Jurkat, Clone E6-1 (cell line): ENCODE data around the gene SYT1. TPM values are rescaled to one million over a fixed set of nuclear protein-coding genes. Genes with fewer than 3 reads are reported as not detected.
"Not testable (repeated sequence)": the region's sequence is repeated elsewhere in the genome, so short reads cannot be mapped to it uniquely, and the experiment has no call there.

Source experiments
- DNase-seq: peaks from one replicate; pipeline ENCODE4 v3.0.0-alpha.2; 2011; ENCODE audit warnings: low read depth, low spot score
- H3K4me3 ChIP-seq: 2 replicates; pipeline ENCODE4 v1.5.1; 2011; ENCODE audit warnings: mild to moderate bottlenecking, low read length, control low read depth, moderate library complexity
- polyA plus RNA-seq: library from polyadenylated mRNA; unstranded; fragments of >200 nt; gene quantifications from one replicate; pipeline ENCODE4 v1.2.1, GENCODE V29; 2012; ENCODE audit warnings: missing spikeins; ENCODE audit not compliant: insufficient read length, insufficient read depth

The SYT1 gene
- not detected for polyA plus RNA-seq

DNA sequence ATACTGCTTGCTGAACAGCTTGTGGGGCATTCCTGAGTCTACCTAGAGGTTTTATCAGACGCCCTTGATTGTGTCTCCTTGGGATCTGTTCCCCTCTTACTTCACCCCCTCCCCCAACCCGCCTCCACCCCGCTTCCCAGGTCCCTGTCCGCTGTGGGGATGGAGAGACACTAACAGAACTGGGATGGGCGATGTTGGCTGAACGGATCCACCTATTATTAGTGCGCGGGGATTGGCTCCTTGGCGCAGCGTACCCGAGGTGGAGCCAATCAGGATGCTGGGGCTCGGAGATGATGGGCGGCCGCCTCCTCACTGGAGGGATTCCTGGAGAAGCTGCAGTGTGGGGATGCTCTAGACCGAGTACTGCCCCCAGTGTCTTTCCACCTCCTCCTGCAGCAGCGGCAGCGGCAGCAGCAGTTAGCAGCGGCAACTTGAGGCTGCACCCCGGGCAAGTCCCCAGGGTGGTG is at the start of gene SYT1:
TSS of gene SYT1 (plus strand) at position 372 of the 467 bp plus-strand sequence.
- peak within 1 kb of the TSS; percentile 37 for H3K4me3 ChIP-seq
- DNase-seq: no peak

DNA sequence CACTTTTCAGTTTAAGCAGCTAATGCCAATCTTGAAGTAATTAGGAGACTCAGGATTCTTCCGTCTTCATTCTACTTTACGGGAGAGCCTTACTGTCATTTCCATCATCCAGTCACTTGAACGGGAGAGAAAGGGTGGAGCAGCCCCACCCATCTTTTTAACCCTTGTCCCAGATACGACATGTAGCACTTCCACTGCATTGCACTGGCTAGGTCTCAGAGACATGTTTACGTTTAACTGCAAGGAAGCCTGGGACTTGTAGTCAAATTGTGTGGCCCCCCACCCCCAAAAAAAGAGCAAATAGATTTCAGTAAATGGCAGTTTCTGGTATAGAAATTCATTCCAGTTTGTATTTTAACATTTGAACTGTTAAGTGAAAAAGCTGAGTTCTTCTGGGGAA is 46.1 kb upstream of the SYT1 start:
- DNase-seq: no peak
- no peak overlapping the region for H3K4me3 ChIP-seq

DNA sequence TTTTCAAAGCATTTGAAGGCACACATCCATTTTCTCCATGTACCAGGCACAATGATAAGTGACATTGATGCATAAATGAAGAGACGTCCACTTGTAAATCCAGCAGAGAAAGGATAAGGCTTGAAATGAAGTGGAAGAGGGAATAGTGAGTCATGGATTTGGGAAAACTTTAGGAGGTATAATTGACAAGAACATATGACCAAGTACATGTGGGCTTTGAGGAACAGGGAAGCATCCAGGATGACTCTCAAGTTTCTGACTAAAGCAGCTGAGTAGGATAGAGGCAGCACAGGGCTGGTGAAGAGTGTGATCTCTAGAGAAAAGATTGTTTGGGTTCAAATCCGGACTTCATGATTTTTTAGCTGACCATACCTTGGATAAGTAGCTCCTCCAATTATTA is 43.6 kb upstream of the SYT1 start:
- H3K4me3 ChIP-seq: no peak overlapping the region
- DNase-seq: no peak

DNA sequence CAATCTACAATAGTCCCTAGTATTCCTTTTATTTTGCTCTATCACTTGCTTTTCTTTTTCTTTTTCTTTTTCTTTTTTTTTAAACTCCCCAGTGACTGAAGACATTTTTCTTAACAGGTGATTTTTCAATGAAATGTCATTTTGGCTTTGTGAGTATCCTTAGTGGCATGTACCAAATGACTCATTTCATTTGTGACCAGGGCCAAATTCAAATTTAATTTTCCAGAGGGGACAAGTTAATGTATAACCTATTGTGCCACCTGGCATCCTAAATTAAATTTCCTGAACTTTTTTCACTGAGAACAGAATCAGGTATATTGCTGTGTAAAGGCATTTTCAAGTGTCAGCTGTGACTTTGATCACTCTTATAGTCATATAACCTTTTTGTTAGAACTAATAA is 39.7 kb upstream of the SYT1 start:
- H3K4me3 ChIP-seq: no peak overlapping the region
- DNase-seq: no peak

DNA sequence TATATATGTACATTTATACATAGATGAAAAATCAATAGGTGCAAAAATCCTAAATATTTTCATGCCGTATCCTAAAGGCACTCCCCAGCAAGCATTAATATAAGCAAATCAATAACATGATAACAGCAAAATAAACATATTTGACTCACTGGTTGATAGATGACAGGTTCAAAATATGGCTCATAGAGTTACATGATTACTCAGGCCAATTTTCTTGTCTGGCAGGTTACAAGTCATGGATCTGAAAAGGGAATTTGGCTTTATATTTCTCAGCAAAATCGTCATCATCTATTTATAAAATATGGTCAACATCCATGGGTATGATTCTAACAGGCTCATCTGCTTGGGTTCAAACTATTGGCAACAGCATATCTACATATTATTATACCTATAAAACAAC is 34.9 kb upstream of the SYT1 start:
- no peak for DNase-seq

DNA sequence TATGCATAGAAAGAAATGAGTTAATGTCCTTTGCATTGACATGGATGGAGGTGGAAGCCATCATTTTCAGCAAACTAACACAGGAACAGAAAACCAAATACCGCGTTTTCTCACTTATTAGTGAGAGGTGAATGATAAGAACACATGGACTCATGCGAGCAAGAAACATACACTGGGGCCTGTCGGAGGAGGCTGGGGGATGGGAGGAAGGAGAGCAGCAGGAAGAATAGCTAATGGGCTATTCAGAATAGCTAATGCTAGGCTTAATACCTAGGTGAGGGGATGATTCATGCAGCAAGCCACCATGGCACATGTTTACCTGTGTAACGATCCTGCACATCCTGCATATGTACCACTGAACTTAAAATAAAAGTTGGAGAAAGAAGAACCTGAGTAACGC is 29.1 kb upstream of the SYT1 start:
- DNase-seq: no peak
- no peak overlapping the region for H3K4me3 ChIP-seq

More for the DNA sequence above, 34.9 kb upstream of the SYT1 start:
- no peak overlapping the region for H3K4me3 ChIP-seq

DNA sequence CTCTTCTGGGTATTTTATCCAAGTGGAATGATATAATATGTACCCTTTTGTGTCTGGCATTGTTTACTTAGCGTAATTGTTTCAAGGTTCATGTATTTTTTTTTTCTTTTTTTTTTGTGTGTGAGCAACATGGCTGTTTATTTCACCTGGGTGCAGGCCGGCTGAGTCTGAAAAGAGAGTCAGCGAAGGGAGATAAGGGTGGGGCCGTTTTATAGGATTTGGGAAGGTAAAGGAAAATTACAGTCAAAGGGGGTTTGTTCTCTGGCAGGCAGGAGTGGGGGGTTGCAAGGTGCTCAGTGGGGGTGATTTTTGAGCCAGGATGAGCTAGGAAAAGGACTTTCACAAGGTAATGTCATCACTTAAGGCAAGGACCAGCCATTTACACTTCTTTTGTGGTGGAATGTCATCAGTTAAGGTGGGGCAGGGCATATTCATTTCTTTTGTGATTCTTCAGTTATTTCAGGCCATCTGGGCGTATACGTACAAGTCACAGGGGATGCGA is 24.0 kb upstream of the SYT1 start:
- not testable (repeated sequence) for H3K4me3 ChIP-seq, DNase-seq

DNA sequence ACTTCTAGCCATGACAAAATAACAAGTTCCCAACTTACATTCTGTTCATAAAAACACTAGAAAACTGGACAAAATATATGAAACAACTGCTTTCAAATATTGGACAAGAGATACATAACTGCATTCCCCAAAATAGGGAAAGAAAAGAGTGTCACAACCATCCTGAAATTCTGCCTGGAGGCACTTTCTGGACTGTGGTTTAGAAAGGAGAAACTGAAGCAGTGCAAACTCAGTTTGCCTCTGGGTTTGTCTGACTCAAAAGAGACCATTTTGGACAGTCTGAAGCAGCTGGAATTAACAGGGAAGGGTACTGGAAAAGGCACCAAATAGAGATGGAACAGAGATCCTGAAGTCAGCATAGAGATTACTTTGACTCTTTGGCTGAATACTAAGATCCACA is 11.3 kb upstream of the SYT1 start:
- no peak overlapping the region for H3K4me3 ChIP-seq
- DNase-seq: no peak

DNA sequence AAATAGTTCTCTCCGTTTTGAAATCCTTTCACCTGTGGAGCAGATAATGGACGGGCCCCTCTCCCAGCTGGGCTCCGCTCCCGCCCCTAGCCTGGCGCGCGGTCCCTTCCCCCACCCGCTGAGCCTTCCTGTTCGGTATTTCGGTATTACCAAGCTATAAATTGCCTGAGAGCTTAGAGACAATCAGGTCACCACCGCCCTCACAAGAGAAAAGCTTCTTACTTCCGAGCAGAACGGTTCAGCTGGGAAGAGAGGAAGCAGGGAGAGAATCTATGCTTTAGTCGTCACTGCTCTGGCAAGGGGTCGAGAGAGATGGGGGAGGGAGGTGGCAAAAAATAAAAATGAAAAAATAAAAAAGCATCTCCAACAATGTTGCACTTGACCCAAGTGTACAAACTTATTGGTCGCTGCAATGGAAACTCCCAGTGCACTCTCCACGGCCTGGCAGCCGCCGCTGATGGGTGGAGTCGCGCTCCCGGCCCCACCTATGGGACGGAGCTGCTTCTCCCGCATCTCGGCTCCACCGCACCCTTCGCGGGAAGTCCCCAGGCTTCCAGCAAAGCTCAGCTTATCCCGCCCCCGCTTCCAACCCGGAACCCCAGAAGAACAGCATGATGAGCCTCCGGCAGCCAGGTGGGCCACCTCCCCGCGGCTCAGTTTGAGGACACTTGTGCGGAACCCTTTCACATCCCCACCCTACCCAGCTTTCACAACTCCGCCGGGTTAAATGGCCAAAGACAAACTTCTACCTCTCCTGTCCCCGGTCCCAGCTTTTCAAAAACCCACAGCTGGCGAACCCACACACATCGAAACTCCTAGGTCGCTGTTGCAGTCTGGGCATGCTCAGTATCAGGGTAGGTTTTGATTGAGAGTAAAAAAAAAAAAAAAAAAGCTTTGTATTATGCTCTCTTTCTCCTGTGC is 832 bp upstream of the SYT1 start:
- no peak for DNase-seq
- peak overlapping the region; percentile 37 for H3K4me3 ChIP-seq

DNA sequence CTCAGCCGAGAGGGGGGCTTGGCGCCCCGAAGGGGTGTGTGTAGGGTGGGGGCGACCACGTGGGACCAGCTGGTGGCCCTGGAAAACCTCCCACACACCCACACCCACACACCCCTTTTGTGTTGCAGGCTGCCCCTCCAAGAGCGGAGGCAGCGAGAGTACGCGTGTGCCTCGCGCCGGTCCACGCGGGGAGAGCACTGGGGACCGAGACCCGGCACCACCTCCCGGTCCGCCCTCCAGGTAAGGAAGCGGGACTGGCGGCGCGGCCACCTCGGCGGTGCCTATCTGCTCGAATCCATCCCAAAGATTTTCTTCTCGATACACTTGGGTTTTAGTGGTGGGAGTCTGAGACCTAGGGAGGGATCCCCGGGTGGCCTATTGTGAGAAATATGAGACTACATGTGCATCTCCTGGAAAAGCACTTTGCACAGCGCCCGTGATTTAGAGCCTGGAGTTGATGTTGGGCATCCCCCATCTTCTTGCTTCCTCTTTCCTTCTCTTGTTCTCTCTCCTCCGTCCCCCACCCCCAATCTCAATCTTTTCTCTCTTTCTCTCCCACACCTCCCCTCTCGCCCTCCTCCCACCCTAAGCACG is 393 bp downstream of the SYT1 start:
- no peak for DNase-seq
- H3K4me3 ChIP-seq: no peak overlapping the region

DNA sequence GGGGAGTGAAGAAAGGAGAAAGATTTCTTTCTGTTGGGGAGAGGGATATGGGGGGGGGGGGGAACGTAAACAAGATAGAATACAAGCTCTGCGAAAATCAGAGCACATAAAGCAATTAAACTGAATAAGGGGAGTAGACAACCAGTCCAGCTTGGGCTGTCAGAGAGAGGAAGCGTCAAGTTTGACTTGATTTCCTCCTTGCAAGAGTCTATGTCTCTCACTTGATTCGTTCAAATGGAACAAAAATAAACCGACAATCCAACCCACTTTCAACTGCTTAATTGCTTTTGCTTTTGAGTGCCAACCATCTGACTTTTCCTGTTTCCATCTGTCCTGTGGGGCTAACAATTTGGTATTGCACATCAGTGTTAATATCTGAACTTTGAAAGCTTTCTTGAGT is 942 bp downstream of the SYT1 start:
- DNase-seq: no peak
- H3K4me3 ChIP-seq: no peak overlapping the region

DNA sequence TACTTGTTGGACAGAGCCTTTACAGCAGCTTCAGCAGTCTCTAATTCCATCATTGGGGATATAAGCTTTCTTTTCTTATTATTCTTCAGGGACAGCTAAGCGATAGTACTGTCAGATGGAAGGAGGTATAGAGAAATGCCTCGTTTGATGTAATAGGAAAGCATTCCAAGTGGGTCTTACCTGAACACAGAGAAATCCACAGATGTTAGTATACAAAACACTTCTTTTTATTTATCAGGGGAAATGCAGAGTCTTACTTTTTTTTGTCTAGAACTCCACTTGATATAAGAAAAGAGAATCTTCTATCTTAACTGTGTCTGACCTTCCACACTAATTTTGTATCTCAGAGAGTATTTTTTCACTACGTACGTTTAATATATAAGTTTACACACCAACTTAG is 1.9 kb downstream of the SYT1 start:
- no peak for DNase-seq
- no peak overlapping the region for H3K4me3 ChIP-seq

DNA sequence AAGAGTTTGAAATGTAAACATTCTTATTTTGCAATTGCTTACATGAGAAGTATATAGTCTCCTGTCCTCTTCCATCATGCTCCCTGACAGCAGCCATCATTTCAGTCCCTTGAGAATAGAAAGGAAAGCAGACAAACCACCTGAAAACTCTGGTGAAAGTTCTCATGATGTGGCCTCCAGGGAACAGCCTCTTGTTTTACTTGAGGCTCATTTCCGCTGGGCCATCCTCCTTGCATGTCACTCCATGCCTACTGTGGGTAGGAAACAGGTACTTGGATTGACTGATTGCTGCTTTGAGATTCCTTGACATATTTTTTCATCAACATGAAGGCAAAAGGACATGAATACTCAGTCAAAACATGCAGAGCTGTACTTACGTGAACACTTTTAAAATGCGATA is 6.0 kb downstream of the SYT1 start:
- no peak overlapping the region for H3K4me3 ChIP-seq
- DNase-seq: no peak

DNA sequence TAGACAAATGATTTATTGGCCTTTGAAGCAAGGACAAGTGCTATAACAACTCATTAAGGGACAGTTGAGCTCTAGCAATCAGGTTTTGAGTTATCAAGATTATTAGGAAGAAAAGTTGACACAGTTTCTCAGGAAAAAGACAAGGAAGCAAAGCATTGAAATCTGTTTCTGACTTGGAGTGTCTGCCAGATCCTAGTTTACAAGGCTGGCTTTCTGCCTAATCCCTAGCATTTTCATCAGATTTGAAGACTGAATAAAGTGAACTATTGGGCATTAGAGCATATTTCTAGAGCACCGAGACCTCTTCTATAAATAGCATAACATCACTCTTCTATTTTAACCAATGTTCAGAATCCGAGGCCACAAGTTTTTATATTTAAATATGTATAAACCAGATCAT is 7.0 kb downstream of the SYT1 start:
- DNase-seq: no peak
- H3K4me3 ChIP-seq: no peak overlapping the region

DNA sequence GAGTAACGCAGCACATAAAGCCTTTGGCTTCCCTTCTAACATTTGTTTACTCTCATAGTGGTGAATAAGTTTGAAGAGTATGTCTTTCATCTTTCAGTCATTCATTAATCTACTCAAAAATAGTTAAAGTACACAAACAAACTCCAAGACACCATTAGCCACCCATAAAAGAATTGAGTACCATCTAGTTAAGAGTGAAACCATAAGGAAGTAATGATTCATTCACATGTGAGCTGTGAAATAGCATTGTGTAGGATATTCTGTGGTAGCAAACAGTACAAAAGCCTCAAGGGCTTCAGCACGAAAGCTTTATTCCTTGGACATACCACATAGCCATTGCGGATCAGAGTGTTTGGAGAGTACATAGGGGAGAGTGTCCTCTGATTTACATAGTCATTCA is 13.9 kb downstream of the SYT1 start:
- H3K4me3 ChIP-seq: no peak overlapping the region
- no peak for DNase-seq

DNA sequence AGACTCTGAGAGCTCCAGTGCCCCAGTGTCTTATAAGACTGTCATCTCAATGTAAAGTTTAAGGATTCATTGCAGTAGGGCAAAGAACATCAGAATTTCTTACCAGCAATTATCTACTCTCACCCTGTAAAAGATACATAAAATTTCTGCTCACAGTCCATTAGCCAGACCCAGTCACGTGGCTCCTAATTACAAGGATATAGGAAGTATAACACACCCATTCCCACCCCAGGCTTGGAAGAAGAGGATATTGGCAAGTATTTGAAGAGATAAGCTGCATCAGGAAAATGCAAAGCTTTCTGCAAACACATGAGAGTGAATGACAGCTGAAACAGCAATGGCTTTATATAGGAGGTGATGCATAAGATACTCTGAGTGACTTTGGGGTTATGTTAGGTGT is 14.3 kb downstream of the SYT1 start:
- no peak for DNase-seq
- H3K4me3 ChIP-seq: no peak overlapping the region

DNA sequence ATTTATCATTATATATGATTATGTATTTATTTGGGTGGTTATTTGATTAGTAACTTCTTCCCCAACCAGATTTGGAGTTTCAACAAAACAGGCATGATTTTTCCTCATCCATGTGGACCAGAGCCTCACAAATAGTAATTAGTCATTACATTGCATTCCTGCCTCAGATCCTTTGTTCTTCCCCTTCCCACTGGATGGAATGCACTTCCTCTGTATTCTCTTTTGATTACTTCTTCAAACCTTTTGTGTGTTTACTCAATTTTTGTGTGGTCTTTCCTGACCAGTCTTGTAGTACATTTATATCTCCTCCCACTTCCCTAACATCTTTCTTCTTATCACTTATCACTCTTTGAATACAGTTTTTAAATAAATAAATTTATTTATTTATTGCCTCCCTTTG is 15.5 kb downstream of the SYT1 start:
- no peak for DNase-seq
- no peak overlapping the region for H3K4me3 ChIP-seq

DNA sequence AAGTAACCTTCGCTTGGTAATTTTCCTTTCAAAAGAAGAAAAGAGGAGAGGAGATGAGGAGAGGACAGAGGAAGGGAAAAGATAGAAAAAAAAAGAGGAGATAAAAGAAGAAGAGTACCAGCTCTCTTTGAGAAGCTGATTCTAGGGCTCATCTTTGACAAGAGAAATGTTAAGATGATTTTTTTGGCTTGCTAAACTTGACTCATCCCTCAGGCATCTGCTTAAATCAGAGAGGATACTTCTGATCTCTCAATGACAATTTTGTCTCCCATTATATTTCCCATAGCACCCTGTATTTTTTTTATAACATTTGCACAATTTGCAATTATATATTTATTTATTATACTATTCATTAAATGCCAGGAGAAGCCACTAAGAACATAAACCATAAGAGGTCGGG is 17.1 kb downstream of the SYT1 start:
- no peak overlapping the region for H3K4me3 ChIP-seq
- no peak for DNase-seq

DNA sequence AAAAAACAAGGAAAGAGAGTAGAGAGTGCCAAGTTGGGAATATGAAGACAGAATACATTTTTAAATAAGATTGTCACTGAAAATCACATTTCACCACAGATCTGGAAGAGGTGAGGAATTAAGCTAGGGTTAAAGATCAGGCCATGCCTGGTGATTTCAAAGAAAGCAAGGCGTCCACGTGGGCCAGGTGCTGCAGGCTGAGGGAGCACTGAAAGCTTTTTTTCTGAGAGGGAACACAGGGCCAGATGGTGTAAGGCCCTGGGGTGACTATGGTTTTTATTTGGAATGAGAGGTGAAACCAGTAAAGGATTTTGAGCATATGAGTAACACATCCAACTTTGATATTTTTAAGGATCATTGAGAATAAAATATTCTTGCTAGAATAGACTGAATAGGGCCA is 20.9 kb downstream of the SYT1 start:
- no peak overlapping the region for H3K4me3 ChIP-seq
- no peak for DNase-seq

DNA sequence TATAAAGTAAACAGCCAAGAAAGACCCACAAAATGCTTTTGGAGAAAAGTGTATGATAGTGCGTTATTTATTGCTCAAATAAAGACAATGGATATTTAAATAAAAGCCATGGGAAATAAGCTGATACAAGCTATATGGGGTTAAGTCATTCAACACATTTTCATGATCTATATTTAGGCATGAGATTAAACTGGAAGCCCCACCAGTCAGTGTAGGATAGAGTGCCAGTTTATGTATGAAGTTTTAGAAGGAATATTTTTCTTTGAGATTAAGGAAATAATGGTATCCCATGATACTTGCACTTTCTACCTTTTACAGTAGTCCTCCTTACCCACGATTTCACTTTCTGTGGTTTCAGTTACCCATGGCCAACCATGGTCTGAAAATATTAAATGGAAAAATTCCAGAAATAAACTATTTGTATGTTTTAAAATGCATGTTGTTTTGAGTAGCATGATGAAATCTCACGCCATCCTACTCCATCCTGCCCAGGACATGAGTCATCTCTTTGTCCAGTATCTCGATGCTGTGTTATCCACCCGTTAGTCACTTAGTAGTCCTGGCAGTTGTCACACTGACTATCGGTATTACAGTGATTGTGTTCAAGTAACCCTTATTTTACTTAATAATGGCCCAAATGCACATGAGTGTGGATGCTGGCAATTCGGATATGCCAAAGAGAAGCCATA is 22.3 kb downstream of the SYT1 start:
- H3K4me3 ChIP-seq: no peak overlapping the region
- no peak for DNase-seq
